Peyer's patch (tissue), 4 donors: Measurements from ENCODE around the gene ZMYND15. TPM values are rescaled to one million over a fixed set of nuclear protein-coding genes. Genes with fewer than 3 reads are reported as not detected.

Experiments
- DNase-seq, 3 donors: peaks; one replicate each; pipeline ENCODE4 v3.0.0-alpha.2; 2017 to 2019
- H3K27ac ChIP-seq, 4 donors: fragments of 200-600 bp; sonication (generic); one replicate each; pipeline ENCODE4 v1.5.1; 2016 to 2019
- H3K27me3 ChIP-seq, 2 donors: fragments of 200-600 bp; sonication (generic); one replicate each; pipeline ENCODE4 v1.5.1; 2019
- H3K36me3 ChIP-seq, 3 donors: fragments of 200-600 bp; sonication (generic); one replicate each; pipeline ENCODE4 v1.5.1; 2016 to 2019
- H3K4me1 ChIP-seq, 4 donors: fragments of 200-600 bp; sonication (generic); one replicate each; pipeline ENCODE4 v1.5.1; 2016 to 2019
- H3K4me3 ChIP-seq, 4 donors: fragments of 200-600 bp; sonication (generic); 1 replicate in 3 of 4; 2 replicates in 1 of 4; pipeline ENCODE4 v1.5.1; 2016 to 2019; ENCODE audit warnings: mild to moderate bottlenecking in 1 of 4
- H3K9me3 ChIP-seq, 4 donors: fragments of 200-600 bp; sonication (generic); one replicate each; pipeline ENCODE4 v1.5.1; 2016 to 2019; ENCODE audit warnings: mild to moderate bottlenecking in 1 of 4
- CTCF ChIP-seq, 6 experiments: fragments of 450-650 bp in 4 of 6; fragments of 200-600 bp in 2 of 6; sonication (generic) in 1 of 6; IDR thresholded peaks; one replicate each; pipeline ENCODE4 v1.5.1; 2017 to 2019; ENCODE audit warnings: antibody characterized with exemption in 6 of 6, mild to moderate bottlenecking in 3 of 6, moderate library complexity in 1 of 6
- POLR2A ChIP-seq, 2 donors: fragments of 450-650 bp; IDR thresholded peaks; one replicate each; pipeline ENCODE4 v1.5.1; 2017; ENCODE audit warnings: antibody characterized with exemption in 2 of 2, mild to moderate bottlenecking in 2 of 2, moderate library complexity in 2 of 2
- total RNA-seq, 4 donors: library from RNA; depleted of rRNA; stranded (reverse); fragments of >200 nt; gene quantifications; one replicate each; pipeline ENCODE4 v1.1.0, GENCODE V29; 2016

The ZMYND15 gene
- total RNA-seq, 4 donors from 2014 or later, result 2.1 to 5.6 (median 4.0) TPM; not detected in 1

DNA sequence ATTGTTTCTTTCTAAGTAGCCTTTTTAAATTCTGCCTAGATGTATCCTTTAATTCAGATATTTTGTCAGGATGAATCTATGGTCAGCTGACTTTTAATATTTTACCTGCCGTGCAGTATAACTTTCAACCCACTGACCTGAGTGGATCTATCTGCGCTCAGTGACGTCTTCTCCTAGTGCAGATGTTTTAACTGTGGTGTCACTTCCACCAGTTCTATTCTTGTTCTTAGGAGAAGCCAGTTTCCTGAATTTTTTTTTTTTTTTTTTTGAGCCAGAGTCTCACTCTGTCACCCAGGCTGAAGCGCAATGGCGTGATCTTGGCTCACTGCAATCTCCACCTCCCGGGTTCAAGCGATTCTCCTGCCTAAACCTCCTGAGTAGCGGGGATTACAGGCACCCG is 27.1 kb downstream of the ZMYND15 start:
- H3K27me3 ChIP-seq, result no peaks in the 10 kb centered on the region
- H3K36me3 ChIP-seq, result no peaks in the 10 kb centered on the region
- no peaks in the 10 kb centered on the region for H3K9me3 ChIP-seq
- TF ChIP-seq POLR2A (IDR thresholded peaks at IDR 0.05), result no peak
- no peak for TF ChIP-seq CTCF (IDR thresholded peaks at IDR 0.05)
- no peak overlapping the region for H3K4me3 ChIP-seq
- peak overlapping the region in 1 of 4 donors; percentile 36 for H3K27ac ChIP-seq
- no peak for DNase-seq
- H3K4me1 ChIP-seq, result peaks cover 0 to 11% (median 2%) of the 10 kb centered on the region in 4 donors

DNA sequence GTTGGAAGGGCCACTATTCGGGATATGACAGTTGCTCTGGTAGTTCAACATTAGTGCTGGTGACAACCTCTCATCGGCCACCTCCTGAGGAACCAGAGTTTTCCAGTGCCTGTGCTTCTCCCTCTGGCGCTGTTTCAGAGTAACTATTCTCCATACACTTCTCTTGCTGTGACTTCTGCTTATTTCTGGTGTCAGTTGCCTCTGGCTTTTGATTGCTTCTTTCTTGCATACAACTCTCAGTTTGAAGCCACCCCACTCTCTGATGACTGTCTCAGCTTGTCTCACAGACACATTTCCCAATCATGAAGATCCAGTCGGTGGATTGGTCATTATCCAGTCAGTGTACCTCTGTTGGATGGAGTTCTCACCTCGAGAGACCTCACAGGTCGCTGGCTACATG is 28.7 kb downstream of the ZMYND15 start:
- no peak overlapping the region for H3K4me3 ChIP-seq
- H3K27ac ChIP-seq, result no peak overlapping the region
- TF ChIP-seq CTCF (IDR thresholded peaks at IDR 0.05) (no peak), POLR2A (IDR thresholded peaks at IDR 0.05) (no peak)
- H3K4me1 ChIP-seq, result peaks cover 0 to 11% (median 2%) of the 10 kb centered on the region in 4 donors
- DNase-seq, result no peak
- no peaks in the 10 kb centered on the region for H3K27me3 ChIP-seq
- no peaks in the 10 kb centered on the region for H3K9me3 ChIP-seq
- no peaks in the 10 kb centered on the region for H3K36me3 ChIP-seq

DNA sequence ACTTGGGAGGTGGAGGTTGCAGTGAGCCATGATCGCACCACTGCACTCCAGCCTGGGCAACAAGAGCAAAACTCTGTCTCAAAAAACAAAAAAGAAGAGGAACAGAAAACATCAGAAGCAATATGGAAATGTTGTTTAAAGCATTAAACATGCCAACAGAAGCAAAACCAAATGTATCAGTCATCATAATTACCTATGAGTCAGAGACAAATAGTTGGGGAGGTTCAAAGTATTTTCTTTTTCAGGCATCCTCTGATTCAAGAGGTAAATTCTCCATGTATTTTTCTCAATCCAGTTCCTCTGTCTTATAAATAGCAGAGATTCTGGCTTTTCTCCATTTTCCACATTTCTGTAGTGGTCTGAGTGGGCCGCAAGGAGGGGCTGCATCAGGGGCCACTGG is 30.0 kb downstream of the ZMYND15 start:
- no peak for DNase-seq
- H3K27ac ChIP-seq, result no peak overlapping the region
- no peaks in the 10 kb centered on the region for H3K36me3 ChIP-seq
- no peaks in the 10 kb centered on the region for H3K9me3 ChIP-seq
- H3K4me3 ChIP-seq, result no peak overlapping the region
- TF ChIP-seq POLR2A (IDR thresholded peaks at IDR 0.05), result no peak
- no peaks in the 10 kb centered on the region for H3K27me3 ChIP-seq
- peaks cover 0 to 11% (median 2%) of the 10 kb centered on the region in 4 donors for H3K4me1 ChIP-seq

GRCh38 chr17:4771519-4772234 is 32.0 kb downstream of the ZMYND15 start, which contains the start of gene TM4SF5:
Gene TM4SF5 (plus strand): TSS chr17:4771886. CDS start chr17:4771923, 37 bp downstream.
- Histone ChIP-seq H3K4me1 (peaks cover 0 to 11% (median 2%) of the 10 kb centered on the region in 4 donors), H3K4me3 (peak within 1 kb of the TSS in 3 of 4 donors; percentile 9 to 61 (median 55)), H3K36me3 (no peaks in the 10 kb centered on the region), H3K27me3 (no peaks in the 10 kb centered on the region), H3K9me3 (no peaks in the 10 kb centered on the region), H3K27ac (peak within 1 kb of the TSS in 3 of 4 donors; percentile 67 to 93 (median 87))
- TF ChIP-seq CTCF (IDR thresholded peaks at IDR 0.05) (peak in 1 of 6 experiments; percentile 8), POLR2A (IDR thresholded peaks at IDR 0.05) (peak; percentile 45 to 78)
- peak in 2 of 3 donors; percentile 89 to 91 for DNase-seq

- peak overlapping the region in 3 of 4 donors; percentile 67 to 93 (median 87) for H3K27ac ChIP-seq
- no peaks in the 10 kb centered on the region for H3K9me3 ChIP-seq
- H3K36me3 ChIP-seq, result no peaks in the 10 kb centered on the region
- H3K27me3 ChIP-seq, result no peaks in the 10 kb centered on the region
- H3K4me3 ChIP-seq, result peak overlapping the region in 3 of 4 donors; percentile 9 to 61 (median 55)
- H3K4me1 ChIP-seq, result peaks cover 0 to 11% (median 2%) of the 10 kb centered on the region in 4 donors
- TF ChIP-seq CTCF (IDR thresholded peaks at IDR 0.05), result no peak
- TF ChIP-seq POLR2A (IDR thresholded peaks at IDR 0.05), result peak; percentile 19 to 59
- peak in 2 of 3 donors; percentile 69 to 77 for DNase-seq
Observed at GRCh38 chr17:4772235-4772613, 32.6 kb downstream of the ZMYND15 start.

DNA sequence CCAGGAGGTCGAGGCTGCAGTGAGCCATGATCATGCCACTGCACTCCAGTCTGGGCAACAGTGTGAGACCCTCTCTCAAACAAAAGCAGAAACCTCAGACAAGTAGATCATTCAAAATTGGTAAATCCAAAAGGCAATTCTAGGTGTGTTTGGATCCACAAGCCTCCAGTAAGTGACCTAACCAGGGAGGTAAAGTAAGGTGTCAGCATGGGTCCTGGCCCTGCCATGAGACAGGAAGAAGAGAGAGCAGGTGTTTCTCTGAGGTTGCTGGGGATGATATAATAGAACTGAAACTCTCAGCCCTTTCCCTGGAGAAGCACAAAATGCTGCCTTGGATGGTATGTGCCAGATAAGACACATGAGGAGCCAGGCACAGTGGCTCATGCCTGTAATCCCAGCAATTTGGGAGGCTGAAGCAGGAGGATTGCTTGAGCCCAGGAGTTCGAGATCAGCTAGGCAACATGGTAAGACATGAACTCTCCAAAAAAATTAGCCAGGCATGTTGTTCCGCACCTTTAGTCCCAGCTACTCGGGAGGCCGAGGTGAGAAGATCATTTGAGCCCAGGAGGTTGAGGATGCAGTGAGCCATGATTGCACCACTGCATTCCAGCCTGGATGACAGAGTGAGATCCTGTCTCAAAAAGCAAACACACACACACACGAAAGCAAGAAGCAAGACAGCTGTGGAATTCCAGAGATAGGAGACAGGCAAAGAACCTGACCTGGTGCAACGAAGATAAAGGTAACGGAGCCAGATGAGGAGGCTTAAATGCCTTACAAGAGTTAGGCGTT is 38.5 kb downstream of the ZMYND15 start:
- Histone ChIP-seq H3K27me3 (no peaks in the 10 kb centered on the region), H3K36me3 (no peaks in the 10 kb centered on the region), H3K4me1 (no peaks in the 10 kb centered on the region), H3K27ac (no peak overlapping the region), H3K9me3 (no peaks in the 10 kb centered on the region), H3K4me3 (no peak overlapping the region)
- TF ChIP-seq POLR2A (IDR thresholded peaks at IDR 0.05) (no peak), CTCF (IDR thresholded peaks at IDR 0.05) (no peak)
- DNase-seq, result no peak
